Astrocyte (in vitro differentiated cells and primary cell): ENCODE data around the gene DDTL. TPM values are rescaled to one million over a fixed set of nuclear protein-coding genes. Genes with fewer than 3 reads are reported as not detected.
"Not testable (repeated sequence)": the region's sequence is repeated elsewhere in the genome, so short reads cannot be mapped to it uniquely, and the experiment has no call there.

Experiments used
- DNase-seq: peaks from one replicate; pipeline ENCODE4 v3.0.0-alpha.2; 2010; ENCODE audit warnings: low read depth
- FAIRE-seq: peaks from 2 replicates; lab custom pipeline; 2011; peaks lifted over from hg19 to GRCh38; lab: Jason Lieb, UNC
- H2AFZ ChIP-seq: 2 replicates; pipeline ENCODE4 v1.6.0; 2012; ENCODE audit warnings: low read depth, low read length, inconsistent platforms
- H3K27ac ChIP-seq: 2 replicates; pipeline ENCODE4 v1.5.1; 2011; ENCODE audit warnings: low read depth, low read length, inconsistent platforms
- H3K27me3 ChIP-seq: 2 replicates; pipeline ENCODE4 v1.6.0; 2011; ENCODE audit warnings: low read length, inconsistent platforms; ENCODE audit not compliant: insufficient read depth
- H3K36me3 ChIP-seq: 2 replicates; pipeline ENCODE4 v1.5.1; 2011; ENCODE audit warnings: low read length, inconsistent platforms; ENCODE audit not compliant: insufficient read depth
- H3K4me1 ChIP-seq: 2 replicates; pipeline ENCODE4 v1.5.1; 2011; ENCODE audit warnings: low read length, inconsistent platforms; ENCODE audit not compliant: insufficient read depth
- H3K4me2 ChIP-seq: 2 replicates; pipeline ENCODE4 v1.6.0; 2012; ENCODE audit warnings: low read length, inconsistent platforms
- H3K4me3 ChIP-seq: 2 replicates; pipeline ENCODE4 v1.5.1; 2011; ENCODE audit warnings: low read depth, mild to moderate bottlenecking, low read length, inconsistent platforms; ENCODE audit not compliant: insufficient read depth
- H3K79me2 ChIP-seq: 2 replicates; pipeline ENCODE4 v1.6.0; 2012; ENCODE audit warnings: mild to moderate bottlenecking, low read length, inconsistent platforms; ENCODE audit not compliant: insufficient read depth
- H3K9ac ChIP-seq: 2 replicates; pipeline ENCODE4 v1.6.0; 2012; ENCODE audit warnings: mild to moderate bottlenecking, low read length, inconsistent platforms
- H3K9me3 ChIP-seq: 2 replicates; pipeline ENCODE4 v1.5.1; 2012; ENCODE audit warnings: low read depth, mild to moderate bottlenecking, low read length, inconsistent platforms; ENCODE audit not compliant: insufficient read depth
- H4K20me1 ChIP-seq: 2 replicates; pipeline ENCODE4 v1.6.0; 2012; ENCODE audit warnings: low read length, inconsistent platforms; ENCODE audit not compliant: insufficient read depth
- H3K27ac Mint-ChIP-seq: one replicate; pipeline ENCODE4 v1.8.0; 2021; ENCODE audit warnings: mild to moderate bottlenecking, mixed read lengths; ENCODE audit not compliant: unreplicated experiment
- H3K27me3 Mint-ChIP-seq: one replicate; pipeline ENCODE4 v1.8.0; 2021; ENCODE audit warnings: low read depth, mixed read lengths; ENCODE audit not compliant: unreplicated experiment
- H3K36me3 Mint-ChIP-seq: one replicate; pipeline ENCODE4 v1.8.0; 2021; ENCODE audit warnings: low read depth, mixed read lengths; ENCODE audit not compliant: unreplicated experiment
- H3K4me1 Mint-ChIP-seq: one replicate; pipeline ENCODE4 v1.8.0; 2021; ENCODE audit warnings: low read depth, mixed read lengths; ENCODE audit not compliant: unreplicated experiment
- H3K4me3 Mint-ChIP-seq: one replicate; pipeline ENCODE4 v1.8.0; 2021; ENCODE audit warnings: mild to moderate bottlenecking, moderate library complexity, mixed read lengths; ENCODE audit not compliant: unreplicated experiment
- H3K9me3 Mint-ChIP-seq: one replicate; pipeline ENCODE4 v1.8.0; 2021; ENCODE audit warnings: mild to moderate bottlenecking, mixed read lengths; ENCODE audit not compliant: unreplicated experiment
- total RNA-seq: library from RNA; stranded (reverse); gene quantifications from 2 replicates; pipeline ENCODE4 v1.2.1, GENCODE V29; 2021

The DDTL gene
- total RNA-seq, 1 donor from 2014 or later, result 0.75 TPM

DNA sequence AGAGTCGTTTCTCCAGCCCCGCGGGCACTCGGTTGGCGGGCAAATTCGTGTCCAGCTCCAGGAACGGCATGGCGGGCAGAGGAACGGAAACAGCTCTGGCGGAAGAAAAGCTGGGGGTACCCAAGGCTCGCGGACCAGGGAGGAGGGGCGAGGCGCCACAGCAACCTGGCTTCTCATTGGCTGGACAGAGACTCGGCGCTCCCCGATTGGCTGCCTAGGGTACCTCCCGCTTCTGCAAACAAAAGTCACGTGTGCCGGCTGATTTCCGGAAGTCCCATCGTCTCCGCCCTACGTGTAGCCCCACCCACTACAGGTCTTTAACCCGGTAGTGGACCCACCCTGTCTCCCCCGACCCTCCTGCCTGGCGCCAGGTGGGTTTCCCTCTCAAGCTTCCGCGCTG, 7.7 kb downstream of the DDTL start, which contains the start of gene DDT:
Gene DDT, minus strand, starts transcription at position 97 of the 400 bp plus-strand sequence. Its CDS starts 27 bp downstream, at position 70.
- H3K36me3 Mint-ChIP-seq, H3K4me2 ChIP-seq, H2AFZ ChIP-seq, H3K27ac ChIP-seq, H3K4me1 ChIP-seq, H3K4me3 ChIP-seq, H3K27ac Mint-ChIP-seq, H3K9me3 ChIP-seq, H3K27me3 Mint-ChIP-seq, H3K4me1 Mint-ChIP-seq, H3K9ac ChIP-seq, H3K9me3 Mint-ChIP-seq, H3K4me3 Mint-ChIP-seq, H3K27me3 ChIP-seq, DNase-seq: not testable (repeated sequence)
- Histone ChIP-seq H4K20me1 (peaks cover 19% of the 10 kb centered on the region), H3K36me3 (peaks cover 13% of the 10 kb centered on the region), H3K79me2 (peaks cover 19% of the 10 kb centered on the region)
- peak; percentile 69 for FAIRE-seq

DNA sequence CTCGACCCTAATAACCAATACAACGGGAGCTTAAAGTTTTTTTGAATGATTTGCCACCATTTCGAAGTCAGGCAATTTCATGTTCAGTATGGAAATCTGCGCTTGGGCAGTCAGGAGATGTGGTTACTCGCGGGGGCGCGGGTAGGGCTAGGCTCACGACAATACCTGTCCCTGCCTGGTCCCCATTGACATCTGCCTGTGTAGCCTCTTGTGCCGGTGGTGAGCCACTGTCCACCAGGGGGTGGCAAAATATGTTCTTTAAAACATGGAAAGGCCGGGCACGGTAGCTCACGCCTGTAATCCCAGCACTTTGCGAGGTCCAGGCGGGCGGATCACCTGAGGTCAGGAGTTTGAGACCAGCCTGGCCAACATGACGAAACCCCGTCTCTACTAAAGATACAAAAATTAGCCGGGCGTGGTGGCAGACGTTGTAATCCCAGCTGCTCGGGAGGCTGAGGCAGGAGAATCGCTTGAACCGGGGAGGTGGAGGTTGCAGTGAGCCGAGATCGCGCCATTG, 8.2 kb downstream of the DDTL start:
- Histone ChIP-seq H4K20me1 (peaks cover 18% of the 10 kb centered on the region), H3K79me2 (peaks cover 19% of the 10 kb centered on the region)
- not testable (repeated sequence) for H3K4me3 ChIP-seq, H3K4me1 Mint-ChIP-seq, H3K27ac Mint-ChIP-seq, H3K4me1 ChIP-seq, H3K9ac ChIP-seq, H3K36me3 Mint-ChIP-seq, H2AFZ ChIP-seq, H3K9me3 Mint-ChIP-seq, H3K27me3 Mint-ChIP-seq, H3K36me3 ChIP-seq, H3K27me3 ChIP-seq, H3K4me3 Mint-ChIP-seq, H3K4me2 ChIP-seq, H3K27ac ChIP-seq, H3K9me3 ChIP-seq, DNase-seq, FAIRE-seq

DNA sequence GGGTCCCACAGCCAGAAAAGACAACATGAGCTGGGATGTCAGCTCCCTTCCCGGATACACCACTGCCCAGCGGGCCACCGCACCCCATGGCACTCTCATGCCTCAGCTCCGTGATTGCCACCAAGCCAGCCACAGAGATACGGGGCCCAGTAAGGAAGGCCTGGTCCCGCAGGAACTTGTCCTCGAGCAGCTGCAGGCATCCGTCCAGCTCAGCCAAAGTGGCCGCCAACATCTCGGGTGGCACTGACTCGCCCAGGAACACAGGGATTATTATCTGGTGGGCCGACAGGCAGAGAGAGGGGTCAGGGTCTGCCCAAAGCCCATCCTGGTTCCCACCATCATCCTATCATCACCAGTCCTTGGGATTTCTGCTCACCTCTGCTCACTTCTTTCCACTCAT, 10.6 kb downstream of the DDTL start:
- H3K4me1 Mint-ChIP-seq, H3K27me3 Mint-ChIP-seq, H3K27ac ChIP-seq, H3K27me3 ChIP-seq, H3K4me3 ChIP-seq, H3K9me3 ChIP-seq, DNase-seq, FAIRE-seq, H2AFZ ChIP-seq, H3K27ac Mint-ChIP-seq, H3K4me1 ChIP-seq, H3K36me3 Mint-ChIP-seq, H3K9me3 Mint-ChIP-seq, H3K4me2 ChIP-seq, H3K36me3 ChIP-seq, H4K20me1 ChIP-seq, H3K9ac ChIP-seq, H3K79me2 ChIP-seq, H3K4me3 Mint-ChIP-seq: not testable (repeated sequence)

DNA sequence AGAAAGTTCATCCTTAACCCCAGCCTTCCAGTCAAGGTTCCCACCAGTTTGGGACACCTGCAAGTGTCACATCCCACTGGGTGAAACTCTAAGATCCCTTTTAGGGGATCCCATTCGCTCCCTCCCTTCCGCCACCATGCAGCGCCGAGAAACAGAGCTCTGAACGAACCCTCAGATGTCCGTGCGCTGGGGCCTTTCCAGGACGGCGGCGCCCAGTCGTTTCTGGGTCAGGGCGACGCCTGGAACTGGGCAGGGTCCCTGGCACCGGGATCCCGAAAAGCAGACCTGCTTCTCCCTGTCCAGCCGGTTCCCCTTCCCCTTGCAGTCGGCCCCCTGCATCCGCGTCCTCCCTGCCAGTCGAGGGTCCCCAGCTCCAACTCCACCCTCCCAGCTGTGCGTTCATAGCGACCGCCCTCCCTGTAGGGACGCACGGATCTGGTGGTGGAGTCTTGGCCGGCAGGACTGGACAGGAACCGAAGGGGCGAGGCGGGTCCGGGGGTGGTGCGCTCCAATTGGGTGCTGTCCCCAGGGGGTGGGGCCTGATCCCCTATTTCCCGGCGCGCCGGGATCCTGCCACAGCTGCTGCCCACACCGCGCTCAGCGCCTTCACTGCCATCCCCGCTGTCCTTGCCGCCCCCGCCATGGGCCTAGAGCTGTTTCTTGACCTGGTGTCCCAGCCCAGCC, 13.0 kb downstream of the DDTL start, which contains the start of gene GSTT2:
Gene GSTT2, plus strand, starts transcription at position 578 of the 684 bp plus-strand sequence.
- H2AFZ ChIP-seq, H3K4me1 Mint-ChIP-seq, H3K36me3 Mint-ChIP-seq, H3K36me3 ChIP-seq, H3K9ac ChIP-seq, H3K27ac Mint-ChIP-seq, H3K4me3 ChIP-seq, H4K20me1 ChIP-seq, H3K4me1 ChIP-seq, FAIRE-seq, H3K79me2 ChIP-seq, H3K9me3 ChIP-seq, H3K4me2 ChIP-seq, H3K27me3 Mint-ChIP-seq, H3K9me3 Mint-ChIP-seq, H3K27me3 ChIP-seq, DNase-seq, H3K4me3 Mint-ChIP-seq, H3K27ac ChIP-seq: not testable (repeated sequence)

DNA sequence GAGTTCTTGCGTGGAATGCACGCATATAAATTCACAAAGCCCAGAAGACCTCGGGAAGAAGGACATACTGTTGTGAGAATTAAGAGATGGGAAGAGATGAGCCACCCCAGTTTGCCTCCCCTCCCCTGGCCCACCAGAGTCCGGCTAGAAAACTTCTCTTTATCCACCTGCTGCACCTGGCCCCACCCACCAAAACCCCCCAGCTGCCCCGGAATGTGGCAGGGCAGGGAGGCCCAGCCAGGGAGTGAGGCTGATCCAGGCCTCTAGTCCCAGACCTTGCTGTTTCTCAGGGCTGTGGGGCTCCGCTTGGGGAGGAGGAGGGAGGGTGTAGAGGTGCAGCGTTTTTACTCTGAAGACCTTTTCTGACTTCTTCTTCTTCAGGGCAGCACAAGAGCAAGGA, 13.9 kb downstream of the DDTL start:
- not testable (repeated sequence) for H4K20me1 ChIP-seq, H3K4me1 ChIP-seq, H3K27ac Mint-ChIP-seq, H3K4me1 Mint-ChIP-seq, FAIRE-seq, H3K9me3 Mint-ChIP-seq, H3K9ac ChIP-seq, DNase-seq, H3K4me2 ChIP-seq, H2AFZ ChIP-seq, H3K27me3 ChIP-seq, H3K79me2 ChIP-seq, H3K4me3 Mint-ChIP-seq, H3K36me3 Mint-ChIP-seq, H3K36me3 ChIP-seq, H3K27ac ChIP-seq, H3K27me3 Mint-ChIP-seq, H3K4me3 ChIP-seq, H3K9me3 ChIP-seq
